WTC11 (cell line): ENCODE data around the gene OCA2. TPM values are rescaled to one million over a fixed set of nuclear protein-coding genes. Genes with fewer than 3 reads are reported as not detected.
A peak's percentile ranks its signal among the peaks of the same experiment; 100 is the strongest.

ENCODE experiments used
- ATAC-seq: fragments of 200-7000 bp; cut with Tn5 transposase; 2 replicates; pipeline ENCODE4 v1.10.0; 2021; ENCODE audit warnings: mild to moderate bottlenecking, moderate library complexity
- CTCF ChIA-PET: fragments of 300-600 bp; sonication (Branson Sonifier 250); formaldehyde crosslinking; loops from one replicate; lab custom pipeline; 2021; ENCODE audit warnings: antibody characterized with exemption; lab: Charles Lee
- POLR2A ChIA-PET: fragments of 350-600 bp; sonication (Branson Sonifier 250); formaldehyde crosslinking; loops from one replicate; lab custom pipeline; 2021; ENCODE audit warnings: antibody characterized with exemption; lab: Charles Lee
- DNase-seq: peaks from one replicate; pipeline ENCODE4 v3.0.0; 2021; ENCODE audit warnings: low spot score
- H3K27ac Mint-ChIP-seq: 2 replicates; pipeline ENCODE4 v1.8.0; 2021; ENCODE audit warnings: mixed read lengths
- H3K27me3 Mint-ChIP-seq: 2 replicates; pipeline ENCODE4 v1.8.0; 2021; ENCODE audit warnings: low read depth, mild to moderate bottlenecking, moderate library complexity, mixed read lengths
- H3K36me3 Mint-ChIP-seq: 2 replicates; pipeline ENCODE4 v1.8.0; 2021; ENCODE audit warnings: mixed read lengths
- H3K4me1 Mint-ChIP-seq: 2 replicates; pipeline ENCODE4 v1.8.0; 2022; ENCODE audit warnings: mixed read lengths
- H3K4me3 Mint-ChIP-seq: 2 replicates; pipeline ENCODE4 v1.8.0; 2021; ENCODE audit warnings: mild to moderate bottlenecking, moderate library complexity, mixed read lengths
- H3K9me3 Mint-ChIP-seq: 2 replicates; pipeline ENCODE4 v1.8.0; 2021; ENCODE audit warnings: mixed read lengths
- ATF1 ChIP-seq: sonication (generic); formaldehyde crosslinking; IDR thresholded peaks from 2 replicates; pipeline ENCODE4 v1.8.1; 2023; ENCODE audit warnings: mild to moderate bottlenecking, moderate library complexity, missing genetic modification reagents
- EMX1 ChIP-seq: fragments of 250-450 bp; sonication (Bioruptor Pico); IDR thresholded peaks from 2 replicates; pipeline ENCODE4 v1.8.0; 2021; ENCODE audit warnings: mild to moderate bottlenecking
- HMGA2 ChIP-seq: fragments of 250-450 bp; sonication (Bioruptor Pico); IDR thresholded peaks from 2 replicates; pipeline ENCODE4 v1.4.0; 2021; ENCODE audit warnings: mild to moderate bottlenecking, moderate library complexity
- MYBL2 ChIP-seq: sonication (generic); formaldehyde crosslinking; IDR thresholded peaks from 2 replicates; pipeline ENCODE4 v1.8.1; 2023; ENCODE audit warnings: mild to moderate bottlenecking, moderate library complexity, missing genetic modification reagents
- NFATC4 ChIP-seq: fragments of 250-450 bp; sonication (Bioruptor Pico); IDR thresholded peaks from 2 replicates; pipeline ENCODE4 v1.9.0; 2021; ENCODE audit warnings: mild to moderate bottlenecking
- NFYB ChIP-seq: sonication (generic); formaldehyde crosslinking; conservative IDR thresholded peaks from 2 replicates; pipeline ENCODE4 v1.8.0; 2022; ENCODE audit warnings: low read depth, missing genetic modification reagents
- OVOL2 ChIP-seq: fragments of 250-450 bp; sonication (Bioruptor Pico); IDR thresholded peaks from 2 replicates; pipeline ENCODE4 v1.9.0; 2021; ENCODE audit warnings: mild to moderate bottlenecking, borderline replicate concordance
- TEAD1 ChIP-seq: sonication (generic); formaldehyde crosslinking; IDR thresholded peaks from 2 replicates; pipeline ENCODE4 v1.8.0; 2022; ENCODE audit warnings: mild to moderate bottlenecking, missing genetic modification reagents
- ZNF138 ChIP-seq: sonication (generic); formaldehyde crosslinking; conservative IDR thresholded peaks from 2 replicates; pipeline ENCODE4 v1.8.1; 2022; ENCODE audit warnings: mild to moderate bottlenecking, moderate library complexity, missing genetic modification reagents
- ZNF232 ChIP-seq: sonication (generic); formaldehyde crosslinking; IDR thresholded peaks from 2 replicates; pipeline ENCODE4 v1.8.0; 2022; ENCODE audit warnings: mild to moderate bottlenecking, missing genetic modification reagents
- ZNF423 ChIP-seq: fragments of 250-450 bp; sonication (Bioruptor Pico); IDR thresholded peaks from 2 replicates; pipeline ENCODE4 v2.1.2; 2022; ENCODE audit warnings: mild to moderate bottlenecking, moderate library complexity
- total RNA-seq: library from RNA; stranded (reverse); gene quantifications from 3 replicates; pipeline ENCODE4 v1.2.3, GENCODE V29; 2021
- TF ChIP-seq, protein P1 (sequence below): fragments of 250-450 bp; sonication (Bioruptor Pico); IDR thresholded peaks from 2 replicates; pipeline ENCODE4 v1.9.0; 2021; ENCODE audit warnings: mild to moderate bottlenecking, borderline replicate concordance
- TF ChIP-seq, protein P2 (sequence below): sonication (generic); formaldehyde crosslinking; conservative IDR thresholded peaks from 2 replicates; pipeline ENCODE4 v1.8.1; 2022; ENCODE audit warnings: mild to moderate bottlenecking, missing genetic modification reagents
- TF ChIP-seq, protein P3 (sequence below): fragments of 250-450 bp; sonication (Bioruptor Pico); conservative IDR thresholded peaks from 2 replicates; pipeline ENCODE4 v1.9.0; 2021; ENCODE audit warnings: mild to moderate bottlenecking
- TF ChIP-seq, protein P4 (sequence below): sonication (generic); formaldehyde crosslinking; IDR thresholded peaks from 2 replicates; pipeline ENCODE4 v1.8.0; 2022; ENCODE audit warnings: mild to moderate bottlenecking, missing genetic modification reagents

OCA2 gene
- total RNA-seq, 1 experiment from 2014 or later = 0.39 TPM

DNA sequence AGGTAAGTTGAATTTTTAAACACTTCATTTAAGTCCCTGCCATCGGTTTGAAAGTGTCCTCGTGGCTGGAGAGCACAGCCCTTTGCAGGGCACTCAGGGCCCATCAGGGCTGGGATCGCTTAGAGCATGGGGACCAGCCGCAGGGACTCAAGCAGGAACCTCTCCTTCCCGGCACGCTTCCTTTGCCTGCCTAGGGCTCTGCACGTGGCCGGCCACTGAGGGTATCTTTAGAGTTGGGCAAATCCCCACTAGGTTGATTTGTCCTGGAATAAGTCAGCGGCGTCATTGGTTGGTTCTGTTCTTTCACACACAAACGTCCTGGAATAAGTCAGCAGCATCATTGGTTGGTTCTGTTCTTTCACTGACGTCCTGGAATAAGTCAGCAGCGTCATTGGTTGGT is 131.6 kb downstream of the OCA2 start (continued):
- TF ChIP-seq, protein P1, sequence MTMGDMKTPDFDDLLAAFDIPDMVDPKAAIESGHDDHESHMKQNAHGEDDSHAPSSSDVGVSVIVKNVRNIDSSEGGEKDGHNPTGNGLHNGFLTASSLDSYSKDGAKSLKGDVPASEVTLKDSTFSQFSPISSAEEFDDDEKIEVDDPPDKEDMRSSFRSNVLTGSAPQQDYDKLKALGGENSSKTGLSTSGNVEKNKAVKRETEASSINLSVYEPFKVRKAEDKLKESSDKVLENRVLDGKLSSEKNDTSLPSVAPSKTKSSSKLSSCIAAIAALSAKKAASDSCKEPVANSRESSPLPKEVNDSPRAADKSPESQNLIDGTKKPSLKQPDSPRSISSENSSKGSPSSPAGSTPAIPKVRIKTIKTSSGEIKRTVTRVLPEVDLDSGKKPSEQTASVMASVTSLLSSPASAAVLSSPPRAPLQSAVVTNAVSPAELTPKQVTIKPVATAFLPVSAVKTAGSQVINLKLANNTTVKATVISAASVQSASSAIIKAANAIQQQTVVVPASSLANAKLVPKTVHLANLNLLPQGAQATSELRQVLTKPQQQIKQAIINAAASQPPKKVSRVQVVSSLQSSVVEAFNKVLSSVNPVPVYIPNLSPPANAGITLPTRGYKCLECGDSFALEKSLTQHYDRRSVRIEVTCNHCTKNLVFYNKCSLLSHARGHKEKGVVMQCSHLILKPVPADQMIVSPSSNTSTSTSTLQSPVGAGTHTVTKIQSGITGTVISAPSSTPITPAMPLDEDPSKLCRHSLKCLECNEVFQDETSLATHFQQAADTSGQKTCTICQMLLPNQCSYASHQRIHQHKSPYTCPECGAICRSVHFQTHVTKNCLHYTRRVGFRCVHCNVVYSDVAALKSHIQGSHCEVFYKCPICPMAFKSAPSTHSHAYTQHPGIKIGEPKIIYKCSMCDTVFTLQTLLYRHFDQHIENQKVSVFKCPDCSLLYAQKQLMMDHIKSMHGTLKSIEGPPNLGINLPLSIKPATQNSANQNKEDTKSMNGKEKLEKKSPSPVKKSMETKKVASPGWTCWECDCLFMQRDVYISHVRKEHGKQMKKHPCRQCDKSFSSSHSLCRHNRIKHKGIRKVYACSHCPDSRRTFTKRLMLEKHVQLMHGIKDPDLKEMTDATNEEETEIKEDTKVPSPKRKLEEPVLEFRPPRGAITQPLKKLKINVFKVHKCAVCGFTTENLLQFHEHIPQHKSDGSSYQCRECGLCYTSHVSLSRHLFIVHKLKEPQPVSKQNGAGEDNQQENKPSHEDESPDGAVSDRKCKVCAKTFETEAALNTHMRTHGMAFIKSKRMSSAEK (CRISPR knock-in tag) = no peak
- TF ChIP-seq ZNF138 (CRISPR knock-in tag) (no peak), ZNF232 (no peak), MYBL2 (CRISPR knock-in tag) (no peak), TEAD1 (CRISPR knock-in tag) (no peak), OVOL2 (CRISPR knock-in tag) (no peak), EMX1 (CRISPR knock-in tag) (no peak), ZNF423 (no peak)

DNA sequence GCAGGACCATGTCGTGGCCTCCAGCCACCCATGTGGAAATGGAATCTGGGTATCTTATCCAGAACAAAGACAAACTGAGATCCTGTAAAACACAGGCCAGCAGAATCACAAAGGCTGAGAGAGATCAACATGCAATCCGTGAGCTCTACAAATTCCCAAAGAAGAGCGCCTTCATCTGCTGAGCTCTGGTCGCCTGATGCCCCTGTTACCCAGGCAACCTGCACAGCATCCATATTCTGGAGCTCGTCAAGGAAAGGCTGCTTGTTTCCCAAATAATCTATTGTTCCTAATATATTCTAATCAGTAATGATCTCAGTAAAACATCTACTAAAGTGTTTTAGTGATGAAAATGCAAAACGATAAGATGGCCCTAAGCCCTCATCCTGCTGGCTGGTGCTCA is 133.6 kb downstream of the OCA2 start:
- H3K9me3 Mint-ChIP-seq = peaks cover 11% of the 10 kb centered on the region; the same call in 1 of the 2 replicates
- no peaks in the 10 kb centered on the region for H3K36me3 Mint-ChIP-seq
- no peaks in the 10 kb centered on the region; the same call in 1 of the 2 replicates for H3K27me3 Mint-ChIP-seq
- POLR2A ChIA-PET = no interaction called here
- DNase-seq (no peak), ATAC-seq (no peak)
- no peak overlapping the region for H3K4me3 Mint-ChIP-seq
- no peak overlapping the region for H3K27ac Mint-ChIP-seq
- TF ChIP-seq, protein P2, sequence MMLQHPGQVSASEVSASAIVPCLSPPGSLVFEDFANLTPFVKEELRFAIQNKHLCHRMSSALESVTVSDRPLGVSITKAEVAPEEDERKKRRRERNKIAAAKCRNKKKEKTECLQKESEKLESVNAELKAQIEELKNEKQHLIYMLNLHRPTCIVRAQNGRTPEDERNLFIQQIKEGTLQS (CRISPR knock-in tag) = no peak
- TF ChIP-seq ZNF423 (no peak), ATF1 (CRISPR knock-in tag) (no peak), NFYB (no peak), NFATC4 (CRISPR knock-in tag) (no peak)
- TF ChIP-seq, protein P3, sequence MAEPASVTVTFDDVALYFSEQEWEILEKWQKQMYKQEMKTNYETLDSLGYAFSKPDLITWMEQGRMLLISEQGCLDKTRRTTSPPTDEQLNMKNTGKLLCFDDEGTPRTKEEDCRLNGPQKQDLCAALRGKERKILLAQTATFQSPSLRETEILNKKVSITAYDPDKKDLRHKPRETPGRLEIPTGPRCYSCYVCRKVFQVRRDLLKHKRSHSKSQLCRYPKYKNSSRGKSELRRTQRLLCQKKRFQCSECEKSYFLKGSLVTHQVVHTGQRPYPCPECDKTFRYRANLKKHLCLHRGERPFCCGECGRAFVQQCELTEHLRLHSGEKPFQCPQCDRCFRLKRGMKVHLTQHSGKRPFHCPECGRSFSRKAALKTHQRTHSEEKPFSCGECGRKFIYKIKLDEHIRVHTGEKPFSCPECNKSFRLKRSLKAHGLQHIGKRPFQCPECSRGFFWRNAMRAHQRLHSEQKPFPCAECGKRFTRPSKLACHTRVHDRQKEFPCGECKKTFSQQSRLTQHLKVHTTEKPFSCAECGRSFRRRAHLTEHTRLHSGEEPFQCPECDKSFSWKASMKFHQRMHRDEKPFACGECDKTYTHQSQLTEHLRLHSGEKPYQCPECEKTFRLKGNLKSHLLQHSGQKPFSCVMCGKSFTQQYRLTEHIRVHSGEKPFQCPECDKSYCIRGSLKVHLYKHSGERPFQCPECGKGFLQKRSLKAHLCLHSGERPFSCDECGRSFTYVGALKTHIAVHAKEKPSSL (CRISPR knock-in tag) = no peak
- TF ChIP-seq, protein P4, sequence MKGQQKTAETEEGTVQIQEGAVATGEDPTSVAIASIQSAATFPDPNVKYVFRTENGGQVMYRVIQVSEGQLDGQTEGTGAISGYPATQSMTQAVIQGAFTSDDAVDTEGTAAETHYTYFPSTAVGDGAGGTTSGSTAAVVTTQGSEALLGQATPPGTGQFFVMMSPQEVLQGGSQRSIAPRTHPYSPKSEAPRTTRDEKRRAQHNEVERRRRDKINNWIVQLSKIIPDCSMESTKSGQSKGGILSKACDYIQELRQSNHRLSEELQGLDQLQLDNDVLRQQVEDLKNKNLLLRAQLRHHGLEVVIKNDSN (CRISPR knock-in tag) = no peak
- CTCF ChIA-PET = interaction anchor here (1.8 kb wide), 1 partner anchor 56 kb away, joined by 5 read pairs; no protein-coding TSS in a partner anchor
- H3K4me1 Mint-ChIP-seq = no peaks in the 10 kb centered on the region

DNA sequence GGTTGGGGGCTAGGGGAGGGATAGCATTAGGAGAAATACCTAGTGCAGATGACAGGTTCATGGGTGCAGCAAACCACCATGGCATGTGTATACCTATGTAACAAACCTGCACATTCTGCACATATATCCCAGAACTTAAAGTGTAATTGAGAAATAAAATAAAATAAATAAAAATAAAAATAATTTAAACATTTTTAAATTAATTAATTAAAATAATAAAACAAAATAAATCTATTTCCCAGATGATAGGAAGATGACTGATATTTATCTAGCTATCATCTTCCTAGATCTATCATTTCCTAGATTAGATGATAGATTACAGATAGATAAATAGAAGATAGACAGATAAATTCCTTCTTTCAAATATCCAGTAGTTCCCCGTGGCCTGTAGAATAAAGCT is 137.3 kb downstream of the OCA2 start:
- peaks cover 7% of the 10 kb centered on the region; the same call in 1 of the 2 replicates for H3K9me3 Mint-ChIP-seq
- no peaks in the 10 kb centered on the region for H3K27me3 Mint-ChIP-seq
- ChIA-PET POLR2A (no interaction called here), CTCF (no interaction called here)
- ATAC-seq (no peak), DNase-seq (no peak)
- H3K4me3 Mint-ChIP-seq = no peak overlapping the region
- no peaks in the 10 kb centered on the region for H3K36me3 Mint-ChIP-seq
- H3K27ac Mint-ChIP-seq = no peak overlapping the region
- peak; percentile 95 for TF ChIP-seq HMGA2
- TF ChIP-seq, protein P2 (CRISPR knock-in tag) = no peak
- no peaks in the 10 kb centered on the region for H3K4me1 Mint-ChIP-seq
